Right lobe of liver (tissue), 6 donors: ENCODE results near the gene DLG2. TPM values are rescaled to one million over a fixed set of nuclear protein-coding genes. Genes with fewer than 3 reads are reported as not detected.

Experiments used
- ATAC-seq, 4 donors: fragments of 200-7000 bp; cut with Tn5 transposase; one replicate each; pipeline ENCODE4 v1.9.1; 2020; ENCODE audit warnings: mild to moderate bottlenecking in 4 of 4, moderate library complexity in 4 of 4
- DNase-seq, 3 donors: peaks; one replicate each; pipeline ENCODE4 v3.0.0-alpha.2; 2020
- H3K27ac ChIP-seq, 3 donors: fragments of 200-600 bp; one replicate each; pipeline ENCODE4 v1.8.0; 2022
- H3K27me3 ChIP-seq, 2 donors: fragments of 200-600 bp; one replicate each; pipeline ENCODE4 v1.8.0; 2022
- H3K36me3 ChIP-seq, 4 donors: fragments of 200-600 bp; sonication (generic) in 1 of 4; one replicate each; pipeline versions ENCODE4 v1.5.1 to v1.8.0; 2017 to 2022; ENCODE audit warnings: control low read depth in 1 of 4
- H3K4me1 ChIP-seq, 4 donors: fragments of 200-600 bp; sonication (generic) in 1 of 4; one replicate each; pipeline versions ENCODE4 v1.5.1 to v1.8.0; 2017 to 2022; ENCODE audit warnings: control low read depth in 1 of 4
- H3K4me3 ChIP-seq, 3 donors: fragments of 200-600 bp; one replicate each; pipeline ENCODE4 v1.8.0; 2022
- H3K9me3 ChIP-seq, 4 donors: fragments of 200-600 bp; sonication (generic) in 1 of 4; one replicate each; pipeline versions ENCODE4 v1.5.1 to v1.8.0; 2017 to 2022; ENCODE audit warnings: control low read depth in 1 of 4
- CTCF ChIP-seq, 4 donors: fragments of 200-600 bp in 3 of 4; fragments of 450-650 bp in 1 of 4; IDR thresholded peaks; one replicate each; pipeline versions ENCODE4 v1.5.1 to v1.8.0; 2016 to 2022; ENCODE audit warnings: antibody characterized with exemption in 4 of 4, mild to moderate bottlenecking in 2 of 4
- POLR2A ChIP-seq: fragments of 450-650 bp; IDR thresholded peaks from one replicate; pipeline ENCODE4 v1.6.1; 2017; ENCODE audit warnings: antibody characterized with exemption, mild to moderate bottlenecking
- WGBS: methylation state at CpG from one replicate; pipeline ENCODE4 v1.1.6; 2018; ENCODE audit warnings: low coverage, low lambda C conversion rate; ENCODE audit not compliant: insufficient coverage; ENCODE audit errors: missing lambda C conversion rate; 5-methylcytosine and 5-hydroxymethylcytosine counted together
- intact Hi-C, 2 donors: fragments of 100-400 bp; cut with DNase I; formaldehyde crosslinking; loops; one replicate each; pipeline versions ENCODE4 v1.11.2 to v1.14.1; 2022
- total RNA-seq, 6 experiments: library from RNA; depleted of rRNA in 2 of 6; stranded (reverse); fragments of >200 nt in 2 of 6; fragmentation: NEBNext Ultra II Directional in 3 of 6; extraction: Animal tissue kit (Norgen Biotek cat#: 25700) in 3 of 6; gene quantifications; one replicate each; pipeline versions ENCODE4 v1.1.0 to v1.2.4, GENCODE V29; 2016 to 2023
- donor health status: DM: no; HTN: yes; CAD: no.
- donor health status: DM: no; HTN: no; CAD: no.
- donor health status: DM: no; HTN: no; CAD: no.
- donor health status: DM: no; HTN: yes; CAD: no.
- donor health status: DM: no; HTN: yes; CAD: no.

Gene DLG2
- total RNA-seq, 6 experiments from 2014 or later, result 1.2 to 6.4 (median 2.5) TPM

GRCh38 chr11:85094795-85095194, 532.3 kb downstream of the DLG2 start:
- Histone ChIP-seq H3K27me3 (no peaks in the 10 kb centered on the region), H3K27ac (no peak overlapping the region), H3K4me1 (no peaks in the 10 kb centered on the region), H3K9me3 (peaks cover 0 to 3% (median 0%) of the 10 kb centered on the region in 4 donors), H3K36me3 (no peaks in the 10 kb centered on the region), H3K4me3 (no peak overlapping the region)
- WGBS, result 81% methylated on average over 1 of the region's 1 CpG
- DNase-seq (no peak), ATAC-seq (no peak)
- intact Hi-C loops, result no loop called here
- TF ChIP-seq CTCF (IDR thresholded peaks at IDR 0.05) (no peak), POLR2A (no peak)

- no peaks in the 10 kb centered on the region for H3K36me3 ChIP-seq
- no peaks in the 10 kb centered on the region for H3K4me1 ChIP-seq
- no peaks in the 10 kb centered on the region for H3K27me3 ChIP-seq
- WGBS, result 67% methylated on average over 1 of the region's 1 CpG
- no peak overlapping the region for H3K4me3 ChIP-seq
- no peak overlapping the region for H3K27ac ChIP-seq
- peaks cover 0 to 3% (median 0%) of the 10 kb centered on the region in 4 donors for H3K9me3 ChIP-seq
- intact Hi-C loops, result no loop called here
- no peak for TF ChIP-seq POLR2A
- no peak for TF ChIP-seq CTCF (IDR thresholded peaks at IDR 0.05)
- DNase-seq, result no peak
- ATAC-seq, result no peak
Observed at GRCh38 chr11:85089654-85090053, 537.5 kb downstream of the DLG2 start.

- no peak for ATAC-seq
- WGBS, result 18% methylated on average over 3 of the region's 3 CpGs
- TF ChIP-seq POLR2A (no peak), CTCF (IDR thresholded peaks at IDR 0.05) (no peak)
- no peaks in the 10 kb centered on the region for H3K9me3 ChIP-seq
- H3K4me3 ChIP-seq, result no peak overlapping the region
- DNase-seq, result no peak
- intact Hi-C loops, result no loop called here
- no peaks in the 10 kb centered on the region for H3K36me3 ChIP-seq
- H3K27me3 ChIP-seq, result no peaks in the 10 kb centered on the region
- H3K27ac ChIP-seq, result no peak overlapping the region
- no peaks in the 10 kb centered on the region for H3K4me1 ChIP-seq
Observed at GRCh38 chr11:85088286-85088685, 538.9 kb downstream of the DLG2 start.

- intact Hi-C loops, result no loop called here
- Histone ChIP-seq H3K4me1 (no peaks in the 10 kb centered on the region), H3K4me3 (no peak overlapping the region), H3K9me3 (no peaks in the 10 kb centered on the region), H3K27me3 (no peaks in the 10 kb centered on the region), H3K36me3 (no peaks in the 10 kb centered on the region), H3K27ac (no peak overlapping the region)
- TF ChIP-seq CTCF (IDR thresholded peaks at IDR 0.05) (no peak), POLR2A (no peak)
- WGBS, result 53% methylated on average over 3 of the region's 3 CpGs
- ATAC-seq (no peak), DNase-seq (no peak)
Observed at GRCh38 chr11:85086504-85087284, 540.5 kb downstream of the DLG2 start.
